Omental fat pad (tissue), 4 donors: ENCODE measurements around the gene KRTAP10-2. TPM values are rescaled to one million over a fixed set of nuclear protein-coding genes. Genes with fewer than 3 reads are reported as not detected.
"Not testable (repeated sequence)": the region's sequence is repeated elsewhere in the genome, so short reads cannot be mapped to it uniquely, and the experiment has no call there.

ENCODE experiments used
- ATAC-seq: fragments of 150-250 bp; one replicate; pipeline ENCODE4 v1.9.1; 2016; ENCODE audit warnings: mild to moderate bottlenecking, moderate library complexity; ENCODE audit not compliant: low FRiP score
- DNase-seq: peaks from one replicate; pipeline ENCODE4 v3.0.0-alpha.2; 2019; ENCODE audit warnings: low spot score
- total RNA-seq, 4 donors: library from RNA; depleted of rRNA; stranded (reverse); fragments of >200 nt; gene quantifications; one replicate each; pipeline ENCODE4 v1.1.0, GENCODE V29; 2016
- TF ChIP-seq, protein P1 (sequence below), 3 donors: fragments of 450-650 bp; IDR thresholded peaks; one replicate each; pipeline ENCODE4 v1.5.1; 2016 to 2017; ENCODE audit warnings: antibody characterized with exemption in 3 of 3, mild to moderate bottlenecking in 3 of 3, moderate library complexity in 2 of 3

The KRTAP10-2 gene
- total RNA-seq, 4 donors from 2014 or later, result not detected

DNA sequence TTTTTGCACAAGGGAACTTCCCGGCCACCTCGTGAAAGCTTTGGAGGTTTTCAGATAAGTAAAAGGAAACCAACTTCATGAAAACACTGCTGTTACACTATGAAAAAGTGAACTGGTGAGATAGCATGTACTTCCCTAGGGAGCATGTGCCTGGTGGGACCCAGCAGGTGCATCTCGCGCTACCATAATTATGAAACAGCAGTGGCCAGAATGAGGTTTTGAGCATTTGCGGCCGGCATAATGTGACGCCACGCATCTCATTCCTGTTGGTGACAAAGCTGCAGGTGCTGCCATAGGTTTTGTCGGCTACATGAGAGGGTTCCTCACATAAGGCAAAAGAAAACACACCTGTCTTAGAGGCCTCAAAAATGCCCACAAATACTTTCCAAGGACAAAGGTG lies 5.6 kb upstream of the KRTAP10-2 start:
- TF ChIP-seq, protein P1, sequence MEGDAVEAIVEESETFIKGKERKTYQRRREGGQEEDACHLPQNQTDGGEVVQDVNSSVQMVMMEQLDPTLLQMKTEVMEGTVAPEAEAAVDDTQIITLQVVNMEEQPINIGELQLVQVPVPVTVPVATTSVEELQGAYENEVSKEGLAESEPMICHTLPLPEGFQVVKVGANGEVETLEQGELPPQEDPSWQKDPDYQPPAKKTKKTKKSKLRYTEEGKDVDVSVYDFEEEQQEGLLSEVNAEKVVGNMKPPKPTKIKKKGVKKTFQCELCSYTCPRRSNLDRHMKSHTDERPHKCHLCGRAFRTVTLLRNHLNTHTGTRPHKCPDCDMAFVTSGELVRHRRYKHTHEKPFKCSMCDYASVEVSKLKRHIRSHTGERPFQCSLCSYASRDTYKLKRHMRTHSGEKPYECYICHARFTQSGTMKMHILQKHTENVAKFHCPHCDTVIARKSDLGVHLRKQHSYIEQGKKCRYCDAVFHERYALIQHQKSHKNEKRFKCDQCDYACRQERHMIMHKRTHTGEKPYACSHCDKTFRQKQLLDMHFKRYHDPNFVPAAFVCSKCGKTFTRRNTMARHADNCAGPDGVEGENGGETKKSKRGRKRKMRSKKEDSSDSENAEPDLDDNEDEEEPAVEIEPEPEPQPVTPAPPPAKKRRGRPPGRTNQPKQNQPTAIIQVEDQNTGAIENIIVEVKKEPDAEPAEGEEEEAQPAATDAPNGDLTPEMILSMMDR (IDR thresholded peaks at IDR 0.05), result no peak
- ATAC-seq, result no peak
- no peak for DNase-seq

DNA sequence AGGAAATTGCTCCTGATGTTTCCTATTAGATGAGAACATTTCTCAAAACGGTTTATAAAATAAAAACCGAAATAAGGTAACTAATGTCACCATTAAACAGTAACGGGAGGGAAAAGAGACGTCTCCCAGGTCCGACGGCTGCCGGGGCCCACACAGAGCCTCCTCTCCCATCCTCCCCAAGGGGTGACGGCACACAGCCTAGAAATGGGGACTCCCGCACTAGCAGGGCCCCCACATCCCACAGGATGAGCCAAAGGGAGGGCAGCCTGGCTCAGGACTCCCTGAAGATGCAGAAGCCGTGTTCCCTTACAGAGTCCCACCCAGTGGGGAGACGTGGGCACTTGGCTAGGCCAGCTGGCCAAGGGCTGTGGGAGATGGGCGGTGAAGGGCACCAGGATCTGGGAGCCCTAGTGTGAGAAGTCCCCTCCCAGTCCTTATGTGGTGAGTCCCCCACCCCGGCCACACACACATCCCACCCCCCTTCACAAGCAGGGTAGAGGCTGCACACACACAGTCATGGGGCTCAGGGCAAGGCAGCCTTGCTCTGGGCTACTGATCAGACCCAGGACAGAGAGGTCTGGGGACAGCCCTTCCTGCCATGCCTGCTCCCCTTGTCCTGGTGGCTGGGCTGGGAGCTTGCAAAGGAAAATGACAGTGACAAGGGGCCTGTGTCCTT lies 4.0 kb upstream of the KRTAP10-2 start:
- ATAC-seq, result no peak
- TF ChIP-seq, protein P1 (IDR thresholded peaks at IDR 0.05), result no peak
- DNase-seq, result no peak

DNA sequence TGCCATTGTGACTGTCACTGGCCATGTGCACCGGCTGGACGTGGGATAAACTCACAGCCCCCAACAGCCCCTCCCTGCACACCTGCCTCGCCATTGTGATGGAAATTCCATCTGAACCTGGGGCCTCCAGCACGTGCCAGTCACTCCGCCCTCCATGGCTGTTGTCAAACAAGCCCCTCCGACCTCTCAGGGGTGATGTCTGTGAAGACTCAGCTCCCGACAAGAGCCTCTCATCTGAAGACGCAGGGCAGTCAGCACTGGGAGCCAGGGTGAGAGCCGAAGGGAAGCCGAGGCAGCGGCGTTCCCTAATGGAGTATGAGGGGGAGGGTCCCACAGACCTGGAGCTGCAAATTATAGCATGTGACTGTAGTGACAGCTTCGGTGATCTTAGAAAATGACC lies 1.4 kb upstream of the KRTAP10-2 start:
- TF ChIP-seq, protein P1 (IDR thresholded peaks at IDR 0.05), result no peak
- DNase-seq (no peak), ATAC-seq (no peak)

DNA sequence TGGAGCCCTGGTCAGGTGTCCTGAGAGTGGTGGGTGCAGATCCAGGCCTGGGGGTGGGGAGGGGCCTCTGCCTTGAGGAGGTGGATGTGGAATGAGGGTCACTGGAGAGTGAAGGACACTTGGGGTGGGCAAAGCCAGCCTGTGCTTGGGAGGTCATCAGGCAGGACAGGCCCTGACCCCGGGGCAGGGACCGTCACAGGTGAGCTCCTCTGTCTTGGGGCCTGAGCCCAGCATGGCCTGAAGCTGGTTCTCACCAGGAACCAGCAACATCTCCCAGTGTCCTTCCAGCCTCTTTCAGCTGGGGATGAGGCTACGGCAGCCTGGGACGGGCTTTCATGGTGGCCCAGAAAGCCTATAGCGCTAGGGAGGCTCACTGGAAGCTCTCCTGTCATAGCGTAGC lies 831 bp upstream of the KRTAP10-2 start:
- ATAC-seq (no peak), DNase-seq (no peak)
- TF ChIP-seq, protein P1 (IDR thresholded peaks at IDR 0.05), result no peak

DNA sequence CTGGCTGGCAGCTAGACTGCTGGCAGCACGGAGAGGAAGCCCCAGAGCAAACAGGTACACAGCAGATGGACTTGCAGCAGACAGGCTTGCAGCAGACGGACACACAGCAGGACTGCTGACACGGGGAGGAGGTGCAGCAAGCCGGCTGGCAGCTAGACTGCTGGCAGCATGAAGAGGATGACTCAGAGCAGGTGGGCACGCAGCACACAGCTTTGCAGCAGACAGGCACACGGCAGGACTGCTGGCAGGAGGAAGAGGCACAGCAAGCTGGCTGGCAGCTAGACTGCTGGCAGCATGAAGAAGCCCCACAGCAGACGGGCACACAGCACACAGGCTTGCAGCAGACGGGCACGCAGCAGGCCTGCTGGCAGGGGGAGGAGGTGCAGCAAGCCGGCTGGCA lies 498 bp downstream of the KRTAP10-2 start:
- TF ChIP-seq, protein P1 (IDR thresholded peaks at IDR 0.05), result no peak
- no peak for DNase-seq
- ATAC-seq, result no peak

DNA sequence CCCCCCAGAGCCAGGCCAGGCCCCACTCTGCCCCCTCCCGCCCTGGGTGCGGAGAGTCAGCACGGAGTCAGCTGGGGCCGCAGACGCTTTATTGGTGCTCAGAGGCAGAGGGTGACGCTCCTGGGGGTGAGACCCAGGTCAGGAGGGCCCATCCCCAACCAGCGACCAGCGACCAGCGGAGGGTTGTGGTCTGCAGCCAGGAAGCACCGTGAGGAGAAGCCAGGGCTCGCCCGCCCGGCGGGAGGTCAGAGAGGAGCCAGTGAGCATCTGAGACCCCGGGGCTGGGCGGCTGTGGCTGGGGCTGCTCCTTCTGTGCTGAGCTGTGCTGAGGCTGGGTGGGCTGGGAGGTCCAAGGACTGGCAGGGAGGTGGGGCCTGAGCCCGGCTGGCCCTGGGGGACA lies 1.0 kb downstream of the KRTAP10-2 start:
- not testable (repeated sequence) for DNase-seq, ATAC-seq

DNA sequence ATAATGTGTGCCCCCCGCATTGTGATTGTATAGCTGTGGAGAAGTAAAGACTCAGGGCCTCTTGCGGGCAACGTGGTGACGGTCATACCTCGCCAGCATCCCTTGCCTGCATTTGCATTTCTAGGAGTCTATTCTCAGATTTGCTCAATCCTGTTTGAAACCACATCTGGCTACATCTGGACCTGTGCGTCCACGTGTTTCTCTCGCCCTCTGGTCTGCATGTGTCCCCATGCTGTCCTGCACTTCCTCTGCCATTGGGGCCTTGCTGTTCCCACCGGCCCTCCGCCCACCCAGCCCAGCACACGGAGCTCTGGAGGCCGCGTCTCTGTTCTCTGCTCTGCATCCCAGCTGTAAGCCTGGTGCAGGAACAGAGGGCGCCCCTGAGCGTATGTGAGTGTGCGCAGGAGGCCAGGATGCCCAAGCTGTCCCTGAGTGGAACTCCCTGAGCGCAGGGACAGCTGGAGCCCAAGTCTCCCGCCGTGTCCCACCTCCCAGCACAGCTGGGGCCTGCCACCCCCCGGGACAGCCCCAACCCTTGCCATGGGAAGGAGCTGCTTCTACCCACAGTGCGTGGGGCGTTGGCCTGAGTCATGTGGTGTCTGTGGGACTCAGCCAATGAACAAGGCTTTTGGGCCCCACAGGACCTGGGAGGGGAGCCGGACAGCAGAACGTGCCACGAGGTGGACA lies 1.6 kb downstream of the KRTAP10-2 start:
- DNase-seq (no peak), ATAC-seq (no peak)
- TF ChIP-seq, protein P1 (IDR thresholded peaks at IDR 0.05), result no peak
